Adipocyte (in vitro differentiated cells): ENCODE measurements around the gene PVALB.

Experiments
- DNase-seq: peaks from one replicate; pipeline ENCODE4 v3.0.0-alpha.2; 2015; ENCODE audit warnings: low read depth
- H3K27me3 ChIP-seq: replicated peaks from 2 replicates; pipeline ENCODE4 v1.7.0; 2013; ENCODE audit warnings: mild to moderate bottlenecking, low read length, moderate library complexity; ENCODE audit not compliant: control insufficient read depth, insufficient read depth
- H3K36me3 ChIP-seq: 2 replicates; pipeline ENCODE4 v1.7.0; 2013; ENCODE audit warnings: low read length, mild to moderate bottlenecking, moderate library complexity; ENCODE audit not compliant: control insufficient read depth, insufficient read depth, severe bottlenecking
- H3K4me1 ChIP-seq: 2 replicates; pipeline ENCODE4 v1.7.0; 2013; ENCODE audit warnings: mild to moderate bottlenecking, low read length, moderate library complexity; ENCODE audit not compliant: control insufficient read depth, insufficient read depth
- H3K4me3 ChIP-seq: 2 replicates; pipeline ENCODE4 v1.7.0; 2013; ENCODE audit warnings: mild to moderate bottlenecking, low read length, moderate library complexity
- H3K9ac ChIP-seq: 2 replicates; pipeline ENCODE4 v1.7.0; 2013; ENCODE audit warnings: mild to moderate bottlenecking, low read length, moderate library complexity
- H3K9me3 ChIP-seq: 2 replicates; pipeline ENCODE4 v1.7.0; 2013; ENCODE audit warnings: mild to moderate bottlenecking, low read length, moderate library complexity; ENCODE audit not compliant: control insufficient read depth

The PVALB gene

DNA sequence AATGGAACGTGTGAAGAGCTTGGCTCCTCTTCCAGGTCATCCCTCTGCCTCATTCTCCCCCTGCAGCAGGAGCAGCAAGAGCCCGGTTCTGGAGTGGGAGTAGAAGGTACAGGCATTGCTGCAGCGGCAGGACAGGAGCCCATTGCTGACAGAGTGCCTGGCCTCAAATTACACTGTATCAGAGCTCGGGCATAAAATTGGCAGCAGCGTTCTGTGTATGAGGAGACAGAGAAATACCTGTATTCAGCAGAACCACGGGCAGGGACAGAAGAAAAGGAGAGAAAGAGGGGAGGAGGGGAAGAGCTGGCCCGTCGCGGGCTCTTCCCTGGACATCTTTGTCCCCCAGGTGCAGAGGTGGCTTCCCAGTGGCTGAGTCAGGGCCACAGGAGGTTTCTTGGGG is 41.3 kb upstream of the PVALB start:
- DNase-seq = no peak
- no peak overlapping the region for H3K4me3 ChIP-seq
- H3K4me1 ChIP-seq = peaks cover 14% of the 10 kb centered on the region
- no peak overlapping the region for H3K9ac ChIP-seq
- no peaks in the 10 kb centered on the region for H3K9me3 ChIP-seq
- no peaks in the 10 kb centered on the region for H3K36me3 ChIP-seq
- H3K27me3 ChIP-seq = peaks cover 28% of the 10 kb centered on the region

GRCh38 chr22:36856792-36857135 is 39.9 kb upstream of the PVALB start:
- Histone ChIP-seq H3K9ac (peak overlapping the region; percentile 28), H3K27me3 (peaks cover 28% of the 10 kb centered on the region), H3K4me3 (no peak overlapping the region), H3K4me1 (peaks cover 14% of the 10 kb centered on the region), H3K9me3 (peaks cover 6% of the 10 kb centered on the region), H3K36me3 (no peaks in the 10 kb centered on the region)
- no peak for DNase-seq

DNA sequence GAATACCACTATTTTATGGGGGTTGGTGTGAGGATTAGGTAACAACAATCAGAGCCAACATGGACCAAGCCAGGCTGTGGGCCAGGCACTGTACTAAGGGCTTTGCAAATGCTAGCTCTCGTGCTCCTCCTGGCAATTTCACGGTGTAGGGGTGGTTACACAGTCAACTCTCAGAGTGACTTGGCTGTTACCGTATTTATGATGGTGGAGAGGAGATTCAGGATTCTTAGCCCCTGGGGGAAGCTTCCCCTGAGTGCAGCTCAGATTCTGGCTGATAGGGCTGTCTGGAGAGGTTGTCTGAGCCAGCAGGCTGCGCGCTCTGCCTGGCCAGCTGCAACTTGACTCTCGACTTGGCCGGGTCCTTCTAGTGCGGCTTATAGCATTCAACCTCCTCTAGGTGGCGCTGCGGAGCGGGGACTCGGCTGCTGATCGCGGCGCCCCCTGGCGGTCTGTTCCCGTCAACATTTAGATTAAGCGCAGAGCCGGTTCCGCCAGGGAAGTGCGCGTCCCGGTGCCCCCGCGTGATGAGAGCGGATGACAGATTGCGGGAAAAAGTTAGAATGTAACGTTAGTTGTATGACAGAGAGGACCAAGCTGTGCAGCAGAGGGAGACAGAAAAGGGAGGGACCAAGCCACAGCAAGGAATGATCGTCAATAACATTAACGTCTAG is 39.4 kb upstream of the PVALB start:
- peaks cover 6% of the 10 kb centered on the region for H3K9me3 ChIP-seq
- no peak overlapping the region for H3K4me3 ChIP-seq
- no peaks in the 10 kb centered on the region for H3K36me3 ChIP-seq
- peaks cover 31% of the 10 kb centered on the region for H3K27me3 ChIP-seq
- H3K9ac ChIP-seq = peak overlapping the region; percentile 28
- peaks cover 14% of the 10 kb centered on the region for H3K4me1 ChIP-seq
- DNase-seq = peak; percentile 96

DNA sequence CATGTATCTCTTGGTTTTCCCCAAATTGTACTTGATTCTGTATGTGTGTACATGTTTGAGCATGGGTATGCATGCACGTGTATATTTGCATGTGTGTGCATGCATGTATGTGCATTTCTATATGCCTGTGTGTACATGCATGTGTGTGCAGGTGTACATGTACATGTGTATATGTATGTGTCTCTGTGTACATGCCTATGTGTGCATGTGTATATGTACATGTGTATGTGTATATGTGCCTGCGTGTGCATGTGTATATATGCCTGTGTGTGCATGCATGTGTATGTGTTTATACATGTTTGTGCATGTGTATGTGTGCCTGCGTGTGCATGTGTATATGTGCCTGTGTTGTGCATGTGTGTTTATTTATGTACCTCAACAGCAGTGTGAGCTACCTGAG is 38.6 kb upstream of the PVALB start:
- Histone ChIP-seq H3K9me3 (peaks cover 6% of the 10 kb centered on the region), H3K36me3 (no peaks in the 10 kb centered on the region), H3K27me3 (peaks cover 38% of the 10 kb centered on the region), H3K9ac (no peak overlapping the region), H3K4me1 (peaks cover 14% of the 10 kb centered on the region), H3K4me3 (no peak overlapping the region)
- DNase-seq = no peak

- Histone ChIP-seq H3K36me3 (no peaks in the 10 kb centered on the region), H3K9ac (no peak overlapping the region), H3K9me3 (peaks cover 6% of the 10 kb centered on the region), H3K4me1 (peaks cover 14% of the 10 kb centered on the region), H3K4me3 (peak overlapping the region; percentile 46), H3K27me3 (peaks cover 39% of the 10 kb centered on the region)
- DNase-seq = peak; percentile 52
These were observed 36.7 kb upstream of the PVALB start for GRCh38 chr22:36853407-36854099.

- Histone ChIP-seq H3K27me3 (peaks cover 35% of the 10 kb centered on the region), H3K9ac (no peak overlapping the region), H3K36me3 (no peaks in the 10 kb centered on the region), H3K9me3 (peaks cover 6% of the 10 kb centered on the region), H3K4me3 (no peak overlapping the region), H3K4me1 (peaks cover 14% of the 10 kb centered on the region)
- no peak for DNase-seq
These were observed 35.5 kb upstream of the PVALB start for GRCh38 chr22:36852056-36852973.

DNA sequence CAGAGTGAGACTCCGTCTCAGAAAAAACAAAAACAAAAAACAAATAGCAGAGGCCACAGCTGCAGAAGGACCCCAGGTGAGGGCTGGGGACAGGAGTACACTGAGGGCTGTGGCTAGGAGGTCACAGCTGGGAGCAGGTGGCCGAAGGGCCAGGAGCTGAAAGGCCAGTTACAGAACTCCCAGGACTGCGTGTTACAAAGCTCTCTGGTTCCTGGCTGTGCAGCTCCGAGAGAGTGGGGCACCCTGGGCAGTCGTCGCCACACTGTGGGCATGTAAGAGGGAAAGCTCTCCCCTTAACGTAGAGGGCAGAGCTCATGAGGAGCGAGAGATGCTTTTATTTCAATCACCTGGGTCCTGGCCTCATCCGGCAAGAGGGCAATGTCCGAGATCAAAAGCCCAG is 33.8 kb upstream of the PVALB start:
- H3K9me3 ChIP-seq = peaks cover 6% of the 10 kb centered on the region
- H3K4me3 ChIP-seq = no peak overlapping the region
- peaks cover 41% of the 10 kb centered on the region for H3K27me3 ChIP-seq
- DNase-seq = no peak
- H3K4me1 ChIP-seq = peaks cover 5% of the 10 kb centered on the region
- H3K36me3 ChIP-seq = no peaks in the 10 kb centered on the region
- H3K9ac ChIP-seq = no peak overlapping the region

DNA sequence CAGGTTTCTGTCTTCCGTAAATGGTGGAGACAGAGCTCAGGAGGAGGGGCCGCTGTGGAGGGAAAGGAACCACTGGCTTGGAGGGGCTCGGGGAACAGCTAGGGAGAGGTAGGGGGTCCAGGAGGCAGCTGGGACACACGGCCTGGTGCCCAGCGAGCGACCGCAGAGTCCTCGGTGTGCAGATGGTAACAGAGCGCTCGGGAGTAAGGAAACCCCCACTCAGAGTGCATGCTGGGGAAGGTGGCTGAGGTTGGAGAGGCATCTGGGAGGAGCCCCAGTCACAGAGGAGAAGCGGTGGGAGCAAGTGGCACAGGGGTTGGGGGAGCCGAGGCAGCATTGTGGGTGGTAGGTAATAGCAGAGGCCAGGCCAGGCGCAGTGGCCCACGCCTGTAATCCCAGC is 33.2 kb upstream of the PVALB start:
- no peak overlapping the region for H3K4me3 ChIP-seq
- H3K4me1 ChIP-seq = peaks cover 4% of the 10 kb centered on the region
- H3K36me3 ChIP-seq = no peaks in the 10 kb centered on the region
- no peak overlapping the region for H3K9ac ChIP-seq
- H3K27me3 ChIP-seq = peaks cover 47% of the 10 kb centered on the region
- DNase-seq = no peak
- peaks cover 6% of the 10 kb centered on the region for H3K9me3 ChIP-seq

GRCh38 chr22:36846949-36847348 is 30.1 kb upstream of the PVALB start:
- peaks cover 64% of the 10 kb centered on the region for H3K27me3 ChIP-seq
- DNase-seq = no peak

DNA sequence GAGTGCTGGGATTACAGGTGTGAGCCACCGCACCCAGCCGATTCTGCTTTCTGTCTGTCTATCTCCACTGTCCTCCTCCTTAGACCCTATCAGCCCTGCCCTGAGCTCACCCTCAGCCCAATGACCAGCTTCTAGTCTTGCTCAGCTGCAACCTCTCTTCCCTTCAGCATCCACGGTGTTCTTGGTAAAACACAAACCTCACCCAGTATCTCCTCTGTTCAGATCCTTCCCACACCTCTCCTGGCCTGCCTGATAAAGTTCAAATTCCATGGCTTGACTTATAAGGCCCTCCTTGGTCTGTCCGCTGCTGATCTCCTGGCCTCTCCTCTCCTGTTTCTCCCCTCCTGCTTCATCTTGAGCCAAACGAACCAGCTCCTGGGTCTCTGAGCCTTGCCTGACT is 29.4 kb upstream of the PVALB start:
- no peaks in the 10 kb centered on the region for H3K4me1 ChIP-seq
- H3K36me3 ChIP-seq = no peaks in the 10 kb centered on the region
- peaks cover 64% of the 10 kb centered on the region for H3K27me3 ChIP-seq
- no peak overlapping the region for H3K4me3 ChIP-seq
- no peaks in the 10 kb centered on the region for H3K9me3 ChIP-seq
- no peak for DNase-seq
- H3K9ac ChIP-seq = no peak overlapping the region

More at GRCh38 chr22:36846949-36847348, 30.1 kb upstream of the PVALB start:
- Histone ChIP-seq H3K9me3 (no peaks in the 10 kb centered on the region), H3K4me1 (no peaks in the 10 kb centered on the region), H3K4me3 (no peak overlapping the region), H3K36me3 (no peaks in the 10 kb centered on the region), H3K9ac (no peak overlapping the region)

- no peaks in the 10 kb centered on the region for H3K9me3 ChIP-seq
- DNase-seq = no peak
- peaks cover 28% of the 10 kb centered on the region for H3K27me3 ChIP-seq
- no peaks in the 10 kb centered on the region for H3K4me1 ChIP-seq
- H3K4me3 ChIP-seq = no peak overlapping the region
- H3K36me3 ChIP-seq = no peaks in the 10 kb centered on the region
- H3K9ac ChIP-seq = no peak overlapping the region
These were observed 23.3 kb upstream of the PVALB start for GRCh38 chr22:36840106-36840505.
